PC-3 (cell line): Measurements from ENCODE around the gene C1QTNF5. TPM values are rescaled to one million over a fixed set of nuclear protein-coding genes. Genes with fewer than 3 reads are reported as not detected.

ENCODE experiments used
- ATAC-seq: fragments of 200-7000 bp; cut with Tn5 transposase; 2 replicates; pipeline ENCODE4 v1.9.1; 2020; ENCODE audit warnings: mild to moderate bottlenecking, moderate library complexity
- BruUV-seq: library from RNA; stranded (reverse); fragments of 400-500 nt; replicated peaks from 2 replicates; lab custom pipeline; 2021; lab: Mats Ljungman, UMichigan
- CTCF ChIA-PET: fragments of 300-600 bp; sonication (Branson Sonifier 250); formaldehyde crosslinking; loops from one replicate; lab custom pipeline; 2022; ENCODE audit warnings: antibody characterized with exemption; lab: Charles Lee
- POLR2A ChIA-PET: fragments of 300-600 bp; sonication (Branson Sonifier 250); formaldehyde crosslinking; loops from one replicate; lab custom pipeline; 2022; ENCODE audit warnings: antibody characterized with exemption; ENCODE audit not compliant: unreplicated experiment; lab: Charles Lee
- DNase-seq: peaks from one replicate; pipeline ENCODE4 v3.0.0-alpha.2; 2015
- H2AFZ ChIP-seq: fragments of 300-600 bp; sonication (generic); 2 replicates; pipeline ENCODE4 v1.6.0; 2016; ENCODE audit warnings: antibody characterized with exemption, low read length
- H3F3A ChIP-seq: fragments of 300-600 bp; sonication (generic); one replicate; pipeline ENCODE4 v1.6.0; 2017; ENCODE audit warnings: antibody characterized with exemption, low read length, control low read depth, mild to moderate bottlenecking; ENCODE audit not compliant: unreplicated experiment
- H3K27ac ChIP-seq: fragments of 300-600 bp; sonication (generic); 2 replicates; pipeline ENCODE4 v1.5.1; 2016; ENCODE audit warnings: mild to moderate bottlenecking, low read length
- H3K27me3 ChIP-seq: fragments of 300-600 bp; sonication (generic); 2 replicates; pipeline ENCODE4 v1.6.1; 2016; ENCODE audit warnings: low read length, mixed read lengths
- H3K36me3 ChIP-seq: fragments of 300-600 bp; sonication (generic); 2 replicates; pipeline ENCODE4 v1.6.1; 2016; ENCODE audit warnings: low read depth, mixed run types, low read length, mixed read lengths
- H3K4me1 ChIP-seq: fragments of 300-600 bp; sonication (generic); 2 replicates; pipeline ENCODE4 v1.5.1; 2016; ENCODE audit warnings: low read length; ENCODE audit not compliant: insufficient read depth
- H3K4me2 ChIP-seq: fragments of 300-600 bp; sonication (generic); 2 replicates; pipeline ENCODE4 v1.6.0; 2016; ENCODE audit warnings: low read length
- H3K4me3 ChIP-seq: fragments of 300-600 bp; sonication (generic); 2 replicates; pipeline ENCODE4 v1.5.1; 2016; ENCODE audit warnings: mild to moderate bottlenecking, low read length, mixed read lengths
- H3K79me2 ChIP-seq: fragments of 300-600 bp; sonication (generic); 2 replicates; pipeline ENCODE4 v1.6.1; 2017; ENCODE audit warnings: low read length, mixed read lengths
- H3K9ac ChIP-seq: fragments of 300-600 bp; sonication (generic); 2 replicates; pipeline ENCODE4 v1.6.0; 2016; ENCODE audit warnings: mild to moderate bottlenecking, low read length
- H3K9me2 ChIP-seq: fragments of 300-600 bp; sonication (generic); replicated peaks from 2 replicates; pipeline ENCODE4 v1.6.1; 2016; ENCODE audit warnings: mixed run types, low read length, mixed read lengths
- H3K9me3 ChIP-seq: fragments of 300-600 bp; sonication (generic); 2 replicates; pipeline ENCODE4 v1.6.1; 2016; ENCODE audit warnings: low read length, mixed read lengths
- H4K20me1 ChIP-seq: fragments of 300-600 bp; sonication (generic); 2 replicates; pipeline ENCODE4 v1.6.1; 2016; ENCODE audit warnings: low read length, mixed read lengths
- EZH2 ChIP-seq: fragments of 300-600 bp; sonication (generic); IDR thresholded peaks from one replicate; pipeline ENCODE4 v1.6.1; 2017; ENCODE audit warnings: antibody characterized with exemption, mild to moderate bottlenecking, low read length; ENCODE audit not compliant: unreplicated experiment
- EZH2phosphoT487 ChIP-seq: fragments of 300-600 bp; sonication (generic); IDR thresholded peaks from 2 replicates; pipeline ENCODE4 v1.6.1; 2018; ENCODE audit warnings: mild to moderate bottlenecking, antibody characterized with exemption, low read length, borderline replicate concordance
- intact Hi-C: fragments of 100-400 bp; cut with micrococcal nuclease; formaldehyde crosslinking; loops from 2 replicates; pipeline ENCODE4 v1.9.0; 2023
- total RNA-seq: library from RNA; depleted of rRNA; stranded (reverse); fragments of >200 nt; gene quantifications from 2 replicates; pipeline ENCODE4 v1.2.3, GENCODE V29; 2014
- TF ChIP-seq, protein P1 (sequence below): fragments of 300-600 bp; sonication (generic); conservative IDR thresholded peaks from 2 replicates; pipeline ENCODE4 v1.5.1; 2017; ENCODE audit warnings: antibody characterized with exemption, low read depth, mild to moderate bottlenecking, low read length

Gene C1QTNF5
- total RNA-seq, 1 experiment from 2014 or later = 2.0 TPM

DNA sequence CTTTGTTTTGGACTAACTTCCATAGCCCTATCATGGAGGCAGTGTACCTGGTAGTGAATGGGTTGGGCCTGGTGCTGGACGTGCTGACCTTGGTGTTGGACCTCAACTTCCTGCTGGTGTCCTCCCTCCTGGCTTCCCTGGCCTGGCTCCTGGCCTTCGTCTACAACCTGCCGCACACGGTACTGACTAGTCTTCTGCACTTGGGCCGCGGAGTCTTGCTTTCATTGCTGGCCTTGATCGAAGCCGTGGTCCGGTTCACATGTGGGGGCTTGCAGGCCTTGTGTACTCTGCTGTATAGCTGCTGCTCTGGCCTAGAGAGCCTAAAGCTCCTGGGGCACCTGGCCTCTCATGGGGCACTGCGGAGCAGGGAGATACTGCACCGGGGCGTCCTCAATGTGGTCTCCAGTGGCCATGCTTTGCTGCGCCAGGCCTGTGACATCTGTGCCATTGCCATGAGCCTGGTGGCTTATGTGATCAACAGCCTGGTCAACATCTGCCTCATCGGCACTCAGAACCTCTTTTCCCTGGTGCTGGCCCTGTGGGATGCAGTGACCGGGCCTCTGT lies 5.5 kb downstream of the C1QTNF5 start:
- POLR2A ChIA-PET = no interaction called here
- Histone ChIP-seq H3K4me3 (peak overlapping the region; percentile 87), H3K9ac (peak overlapping the region; percentile 90), H3F3A (no peaks in the 10 kb centered on the region), H3K4me2 (peak overlapping the region; percentile 96), H4K20me1 (0 out of 2 replicates have a peak, but pooled peaks cover 5% of the 10 kb centered on the region), H3K36me3 (no peaks in the 10 kb centered on the region), H3K4me1 (peaks cover 42% of the 10 kb centered on the region), H3K27ac (peak overlapping the region; percentile 44), H3K9me3 (no peaks in the 10 kb centered on the region), H2AFZ (peak overlapping the region; percentile 91; the same call in 1 of the 2 replicates), H3K27me3 (no peaks in the 10 kb centered on the region), H3K79me2 (peaks cover 30% of the 10 kb centered on the region), H3K9me2 (no peaks in the 10 kb centered on the region)
- intact Hi-C loops = no loop called here
- ATAC-seq (no peak), DNase-seq (no peak)
- CTCF ChIA-PET = interaction anchor here (0.9 kb wide), 1 partner anchor 139 kb away, joined by 4 read pairs; no protein-coding TSS in a partner anchor
- BruUV-seq = TSS peak; percentile 62
- no peak for TF ChIP-seq EZH2phosphoT487
- no peak for TF ChIP-seq EZH2
- TF ChIP-seq, protein P1, sequence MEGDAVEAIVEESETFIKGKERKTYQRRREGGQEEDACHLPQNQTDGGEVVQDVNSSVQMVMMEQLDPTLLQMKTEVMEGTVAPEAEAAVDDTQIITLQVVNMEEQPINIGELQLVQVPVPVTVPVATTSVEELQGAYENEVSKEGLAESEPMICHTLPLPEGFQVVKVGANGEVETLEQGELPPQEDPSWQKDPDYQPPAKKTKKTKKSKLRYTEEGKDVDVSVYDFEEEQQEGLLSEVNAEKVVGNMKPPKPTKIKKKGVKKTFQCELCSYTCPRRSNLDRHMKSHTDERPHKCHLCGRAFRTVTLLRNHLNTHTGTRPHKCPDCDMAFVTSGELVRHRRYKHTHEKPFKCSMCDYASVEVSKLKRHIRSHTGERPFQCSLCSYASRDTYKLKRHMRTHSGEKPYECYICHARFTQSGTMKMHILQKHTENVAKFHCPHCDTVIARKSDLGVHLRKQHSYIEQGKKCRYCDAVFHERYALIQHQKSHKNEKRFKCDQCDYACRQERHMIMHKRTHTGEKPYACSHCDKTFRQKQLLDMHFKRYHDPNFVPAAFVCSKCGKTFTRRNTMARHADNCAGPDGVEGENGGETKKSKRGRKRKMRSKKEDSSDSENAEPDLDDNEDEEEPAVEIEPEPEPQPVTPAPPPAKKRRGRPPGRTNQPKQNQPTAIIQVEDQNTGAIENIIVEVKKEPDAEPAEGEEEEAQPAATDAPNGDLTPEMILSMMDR = no peak

DNA sequence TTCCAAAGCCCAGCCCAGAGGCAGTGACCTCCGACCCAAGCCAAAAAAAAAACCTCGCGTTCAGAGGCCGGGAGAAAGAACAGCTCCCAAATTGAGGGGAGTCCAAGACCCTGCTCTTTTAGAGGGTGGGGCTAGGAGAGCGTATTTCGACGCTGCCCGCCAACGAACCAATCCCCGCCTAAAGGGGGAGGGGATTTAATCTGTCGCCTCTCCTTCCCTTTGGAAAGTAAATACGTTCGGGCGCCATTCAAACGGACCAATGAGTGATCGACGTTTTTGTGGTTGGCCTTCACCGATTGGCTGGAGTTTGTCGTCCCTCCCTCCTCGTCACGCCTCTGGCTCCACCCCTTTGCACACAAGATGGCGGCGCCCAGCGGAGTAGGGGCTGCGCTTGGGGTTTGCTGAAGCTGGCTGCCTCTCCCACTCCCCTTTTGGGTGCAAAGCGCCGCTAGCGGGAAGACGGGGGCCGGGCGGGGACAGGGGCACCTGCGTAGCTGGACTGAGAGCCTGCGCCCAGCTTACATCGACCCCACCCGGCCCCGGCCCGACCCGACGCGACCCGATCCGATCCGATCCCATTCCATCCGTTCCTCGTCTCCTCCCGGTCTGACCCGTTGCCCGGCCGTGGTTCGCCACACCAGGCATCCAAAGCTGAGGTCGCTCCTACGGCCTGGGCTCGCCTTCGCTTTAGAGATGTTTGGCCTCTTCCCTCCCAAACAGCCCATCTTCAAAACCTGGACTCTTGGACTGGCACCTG lies 6.3 kb downstream of the C1QTNF5 start, which contains the start of gene RNF26:
TSS of gene RNF26 (plus strand) at position 354 of the 757 bp plus-strand sequence. CDS start 596 bp downstream, outside the sequence.
- ChIA-PET CTCF (no interaction called here), POLR2A (no interaction called here)
- TF ChIP-seq EZH2 (no peak), EZH2phosphoT487 (no peak)
- TF ChIP-seq, protein P1 = no peak
- Histone ChIP-seq H3K9me2 (no peaks in the 10 kb centered on the region), H2AFZ (peak within 1 kb of the TSS; percentile 91), H3K4me3 (peak within 1 kb of the TSS; percentile 87), H3K9ac (peak within 1 kb of the TSS; percentile 90), H3K36me3 (no peaks in the 10 kb centered on the region), H3K4me2 (peak within 1 kb of the TSS; percentile 96), H3K27ac (peak within 1 kb of the TSS; percentile 52), H3F3A (no peaks in the 10 kb centered on the region), H3K9me3 (no peaks in the 10 kb centered on the region), H4K20me1 (0 out of 2 replicates have a peak, but pooled peaks cover 5% of the 10 kb centered on the region), H3K27me3 (no peaks in the 10 kb centered on the region), H3K79me2 (peaks cover 30% of the 10 kb centered on the region), H3K4me1 (peaks cover 42% of the 10 kb centered on the region)
- no TSS peak for BruUV-seq
- intact Hi-C loops = loop anchor here (1.0 kb wide), 1 partner anchor 11 kb away; no protein-coding TSS in a partner anchor
- DNase-seq (peak; percentile 99), ATAC-seq (peak; percentile 80)
